Esophagus (tissue), 2 donors: ENCODE measurements around the gene DHX35. TPM values are rescaled to one million over a fixed set of nuclear protein-coding genes. Genes with fewer than 3 reads are reported as not detected.

Source experiments
- H3K27ac ChIP-seq, 2 donors: one replicate each; pipeline ENCODE4 v1.5.1; 2013; ENCODE audit warnings: low read depth in 2 of 2, mild to moderate bottlenecking in 2 of 2, inconsistent platforms in 1 of 2, low read length in 1 of 2, moderate library complexity in 1 of 2
- H3K27me3 ChIP-seq, 2 donors: one replicate each; pipeline ENCODE4 v1.6.1; 2013; ENCODE audit warnings: low read length in 2 of 2, control low read depth in 1 of 2, mild to moderate bottlenecking in 1 of 2; ENCODE audit not compliant: insufficient read depth in 2 of 2, control insufficient read depth in 1 of 2
- H3K36me3 ChIP-seq, 2 donors: one replicate each; pipeline ENCODE4 v1.6.1; 2013; ENCODE audit warnings: low read length in 1 of 2; ENCODE audit not compliant: control insufficient read depth in 2 of 2, insufficient read depth in 2 of 2
- H3K4me1 ChIP-seq, 2 donors: one replicate each; pipeline ENCODE4 v1.6.1; 2013; ENCODE audit warnings: low read length in 1 of 2; ENCODE audit not compliant: control insufficient read depth in 2 of 2, insufficient read depth in 2 of 2
- H3K4me3 ChIP-seq, 2 donors: one replicate each; pipeline ENCODE4 v1.5.1; 2013; ENCODE audit warnings: low read length in 2 of 2, mild to moderate bottlenecking in 2 of 2, low read depth in 1 of 2, moderate library complexity in 1 of 2
- H3K9me3 ChIP-seq, 2 donors: one replicate each; pipeline ENCODE4 v1.6.1; 2013; ENCODE audit warnings: mild to moderate bottlenecking in 2 of 2, low read depth in 1 of 2, low read length in 1 of 2, moderate library complexity in 1 of 2; ENCODE audit not compliant: control insufficient read depth in 2 of 2, insufficient read depth in 1 of 2
- WGBS, 2 donors: extraction: QIAGEN DNeasy Blood & Tissue Kit; methylation state at CpG; one replicate each; pipeline ENCODE4 v1.1.7; 2013; 5-methylcytosine and 5-hydroxymethylcytosine counted together
- polyA plus RNA-seq, 2 donors: library from polyadenylated mRNA; stranded (reverse); fragments of 200-250 nt; gene quantifications; one replicate each; pipeline ENCODE4 v1.2.3, GENCODE V29; 2013
- donor health status: healthy with polysubstance abuse.
- donor health status: Bipolar disorder and iron deficiency.

The DHX35 gene
- polyA plus RNA-seq, 2 donors: 6.5 to 9.6 TPM

DNA sequence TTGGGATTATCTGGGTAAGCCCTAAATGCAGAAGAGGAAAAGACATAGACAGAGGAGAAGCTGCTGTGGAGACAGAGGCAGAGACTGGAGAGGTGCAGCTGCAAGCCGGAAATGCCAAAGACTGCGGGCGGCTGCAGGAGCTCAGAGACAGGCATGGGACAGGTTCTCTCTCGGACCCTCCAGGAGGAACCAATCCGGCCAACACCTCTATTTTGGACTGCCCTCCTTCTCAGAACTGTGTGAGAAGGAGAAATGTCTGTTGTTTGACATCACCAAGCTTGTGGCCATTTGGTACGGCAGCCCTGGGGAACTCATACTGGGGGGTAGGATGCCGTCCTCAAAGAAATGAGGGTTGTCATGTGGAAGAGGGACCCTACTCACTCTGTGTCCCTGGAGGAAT is 95.0 kb downstream of the DHX35 start:
- no peaks in the 10 kb centered on the region for H3K9me3 ChIP-seq
- no peak overlapping the region for H3K27ac ChIP-seq
- WGBS, 2 donors: 66 to 71% methylated on average over 7 of the region's 7 CpGs
- H3K4me3 ChIP-seq: no peak overlapping the region
- H3K27me3 ChIP-seq: no peaks in the 10 kb centered on the region
- no peaks in the 10 kb centered on the region for H3K4me1 ChIP-seq
- no peaks in the 10 kb centered on the region for H3K36me3 ChIP-seq

DNA sequence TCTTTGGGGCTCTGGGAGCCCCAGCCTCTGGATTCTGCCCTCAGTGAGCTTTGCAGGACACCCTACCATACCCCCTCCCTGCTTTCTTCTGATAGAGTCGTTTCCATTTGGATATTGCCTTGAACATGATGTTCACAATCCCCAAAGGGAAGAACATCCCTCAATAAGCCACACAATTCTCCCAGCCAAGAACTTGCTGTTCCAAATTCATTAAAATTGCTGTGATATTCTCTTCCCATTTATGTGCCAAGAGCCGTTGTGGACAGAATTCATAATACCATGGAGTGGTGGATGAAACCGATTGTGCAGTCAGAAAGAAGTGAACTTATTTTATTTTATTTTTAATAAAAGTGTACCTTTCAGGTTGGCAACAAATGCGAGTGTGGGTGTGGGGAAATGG is 95.8 kb downstream of the DHX35 start:
- 68 to 76% methylated on average over 4 of the region's 4 CpGs for WGBS, 2 donors
- H3K36me3 ChIP-seq: no peaks in the 10 kb centered on the region
- H3K27ac ChIP-seq: no peak overlapping the region
- H3K27me3 ChIP-seq: no peaks in the 10 kb centered on the region
- H3K9me3 ChIP-seq: no peaks in the 10 kb centered on the region
- no peaks in the 10 kb centered on the region for H3K4me1 ChIP-seq
- H3K4me3 ChIP-seq: no peak overlapping the region

DNA sequence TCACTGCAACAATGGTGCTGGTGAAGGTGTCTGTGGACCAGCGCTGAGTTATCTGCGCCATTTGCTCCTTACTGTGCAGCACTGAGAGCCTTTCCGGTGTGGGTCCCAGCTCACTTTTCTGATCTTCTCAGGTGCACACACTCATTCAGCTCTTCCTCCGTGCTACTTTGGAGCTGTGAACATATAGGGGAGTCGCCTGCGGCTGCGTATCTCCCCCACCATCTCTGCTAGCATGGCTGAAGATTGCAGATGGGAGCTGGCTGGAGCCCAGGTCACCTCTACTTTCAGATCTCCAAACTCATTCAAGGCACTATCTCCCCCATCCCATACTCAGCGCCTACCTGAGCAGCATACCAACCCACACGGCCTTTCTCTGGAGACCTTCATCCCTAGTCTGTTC is 96.9 kb downstream of the DHX35 start:
- Histone ChIP-seq H3K9me3 (no peaks in the 10 kb centered on the region), H3K4me1 (no peaks in the 10 kb centered on the region), H3K27me3 (no peaks in the 10 kb centered on the region), H3K27ac (no peak overlapping the region), H3K36me3 (no peaks in the 10 kb centered on the region), H3K4me3 (no peak overlapping the region)
- 89 to 95% methylated on average over 9 of the region's 9 CpGs for WGBS, 2 donors

DNA sequence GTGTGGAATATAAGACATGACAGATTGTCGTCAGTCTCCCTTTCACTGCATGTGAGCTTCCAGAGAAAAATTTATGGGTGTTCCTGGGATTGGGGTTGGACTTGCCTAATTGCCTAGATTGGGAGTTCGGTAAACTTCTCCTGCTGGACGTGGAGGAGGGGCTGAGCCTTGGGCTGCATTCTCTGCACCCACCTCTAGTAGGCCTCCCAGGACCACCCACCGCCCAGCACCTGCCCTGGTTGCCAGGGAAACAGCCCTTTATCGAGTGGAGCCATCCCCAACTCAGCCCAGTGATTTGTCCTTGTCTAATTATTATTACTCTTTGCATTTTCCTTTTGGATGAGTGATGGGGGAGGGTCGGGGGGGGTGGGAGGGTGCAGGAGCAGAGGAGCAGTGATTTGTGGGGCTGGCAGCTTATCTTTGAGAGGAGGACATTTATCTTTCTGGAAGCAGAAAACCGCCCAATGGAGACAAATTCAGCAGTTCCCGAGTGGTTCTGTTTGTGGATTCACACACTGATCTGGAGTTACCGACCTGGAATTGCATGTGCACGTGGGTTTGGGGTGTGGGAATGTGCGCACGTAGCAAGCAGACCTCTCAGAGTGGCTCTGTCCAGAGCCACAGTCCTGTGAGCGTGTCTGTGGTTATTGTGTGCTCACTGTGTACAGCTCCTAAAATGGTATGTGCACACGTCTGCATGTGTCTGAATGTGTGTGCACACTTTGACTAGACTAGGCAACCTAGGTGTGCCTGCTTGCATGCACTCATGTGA is 104.5 kb downstream of the DHX35 start:
- H3K36me3 ChIP-seq: no peaks in the 10 kb centered on the region
- H3K4me1 ChIP-seq: no peaks in the 10 kb centered on the region
- H3K4me3 ChIP-seq: no peak overlapping the region
- H3K27me3 ChIP-seq: no peaks in the 10 kb centered on the region
- no peak overlapping the region for H3K27ac ChIP-seq
- 44 to 53% methylated on average over 14 of the region's 14 CpGs for WGBS, 2 donors
- H3K9me3 ChIP-seq: peaks cover 0 to 6% of the 10 kb centered on the region in 2 donors

DNA sequence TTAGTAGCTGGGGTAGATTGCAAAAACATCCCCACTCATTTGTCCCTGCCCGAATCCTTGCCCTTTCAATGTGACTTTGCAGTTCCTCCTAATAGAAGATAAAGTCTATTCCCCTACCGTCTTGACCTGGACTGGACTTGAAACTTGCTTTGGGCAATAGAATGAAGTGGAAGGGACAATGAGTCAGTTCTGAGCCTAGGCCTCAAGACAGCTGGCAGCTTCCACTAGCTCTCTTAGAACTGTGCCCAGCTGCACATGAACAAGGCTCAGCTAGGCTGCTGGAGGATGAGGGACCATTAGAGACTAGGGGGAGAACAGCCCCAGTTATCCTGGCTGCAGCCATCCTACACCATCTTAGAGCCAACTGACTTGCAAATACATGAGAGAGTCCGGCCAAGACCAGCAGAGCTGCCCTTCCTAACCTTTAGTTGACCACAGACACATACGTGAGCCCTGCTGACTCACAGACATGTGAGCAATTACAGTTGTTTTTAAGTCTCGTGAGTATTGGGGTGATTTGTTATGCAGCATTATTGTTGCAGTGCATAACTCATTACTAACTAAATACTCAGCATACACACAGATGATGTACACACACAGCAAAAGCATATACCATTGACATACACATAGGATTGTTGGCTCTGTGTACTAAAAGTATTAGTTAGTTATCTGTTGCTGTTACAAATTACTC is 105.5 kb downstream of the DHX35 start:
- no peaks in the 10 kb centered on the region for H3K27me3 ChIP-seq
- peaks cover 0 to 6% of the 10 kb centered on the region in 2 donors for H3K9me3 ChIP-seq
- H3K4me3 ChIP-seq: no peak overlapping the region
- no peaks in the 10 kb centered on the region for H3K4me1 ChIP-seq
- WGBS, 2 donors: 79 to 82% methylated on average over 5 of the region's 5 CpGs
- no peaks in the 10 kb centered on the region for H3K36me3 ChIP-seq
- H3K27ac ChIP-seq: no peak overlapping the region

DNA sequence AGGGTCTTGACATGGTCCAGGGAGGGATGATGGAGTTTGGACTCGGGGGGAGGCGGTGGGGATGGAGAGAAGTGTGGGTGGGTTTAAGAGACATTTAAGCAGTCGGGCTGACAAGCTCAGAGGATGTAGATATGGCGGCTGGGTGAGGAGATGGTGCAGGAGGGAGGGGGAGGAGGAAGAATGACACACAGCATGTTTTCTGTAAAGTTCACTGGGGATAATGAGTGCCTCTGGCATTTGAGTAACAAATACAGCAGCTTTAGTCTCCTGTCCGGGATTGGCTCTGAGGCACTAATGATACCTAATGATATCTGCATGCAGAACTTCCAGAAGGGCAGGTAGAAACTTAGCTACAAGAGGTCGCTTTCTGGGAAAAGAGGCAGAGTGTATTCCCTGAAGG is 107.8 kb downstream of the DHX35 start:
- no peaks in the 10 kb centered on the region for H3K27me3 ChIP-seq
- H3K27ac ChIP-seq: no peak overlapping the region
- no peaks in the 10 kb centered on the region for H3K4me1 ChIP-seq
- H3K9me3 ChIP-seq: peaks cover 0 to 6% of the 10 kb centered on the region in 2 donors
- WGBS, 2 donors: 40 to 55% methylated on average over 6 of the region's 6 CpGs
- H3K36me3 ChIP-seq: no peaks in the 10 kb centered on the region
- H3K4me3 ChIP-seq: no peak overlapping the region

DNA sequence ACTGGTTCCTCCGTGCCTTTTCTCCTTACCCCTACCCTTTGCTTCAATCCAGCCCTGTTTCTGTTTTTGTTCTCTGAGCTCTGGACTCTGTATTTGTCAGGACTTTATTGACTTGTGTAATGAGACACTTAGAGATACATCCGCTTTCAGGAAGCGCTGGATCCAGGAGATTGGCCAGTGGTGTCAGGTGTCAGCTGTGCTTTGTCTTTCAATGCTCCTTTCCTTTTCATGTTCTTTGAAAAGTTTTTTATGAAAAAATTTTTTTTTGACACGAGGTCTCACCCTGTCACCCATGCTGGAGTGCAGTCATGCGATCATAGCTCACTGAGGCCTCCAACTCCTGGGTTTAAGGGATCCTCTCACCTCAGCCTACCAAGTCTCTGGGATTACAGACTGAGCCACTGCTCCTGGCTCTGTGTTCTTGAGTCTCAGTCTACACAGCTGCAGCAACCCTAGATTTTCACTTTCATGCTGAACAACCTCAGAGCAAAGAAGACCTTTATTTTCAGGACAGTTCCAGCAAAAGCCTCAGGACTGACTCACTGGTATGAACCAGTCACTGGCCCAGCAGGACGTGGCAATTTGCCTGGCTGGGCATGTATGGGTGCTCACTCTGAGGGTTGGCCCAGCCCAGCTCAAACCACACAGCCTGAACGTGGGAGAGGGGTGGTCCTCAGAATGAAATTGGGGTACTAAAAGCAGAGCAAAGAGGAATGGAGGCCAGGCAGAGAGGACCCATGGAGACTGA is 108.5 kb downstream of the DHX35 start:
- Histone ChIP-seq H3K36me3 (no peaks in the 10 kb centered on the region), H3K4me1 (no peaks in the 10 kb centered on the region), H3K27me3 (no peaks in the 10 kb centered on the region), H3K4me3 (no peak overlapping the region), H3K27ac (no peak overlapping the region), H3K9me3 (peaks cover 0 to 6% of the 10 kb centered on the region in 2 donors)
- WGBS, 2 donors: 54 to 64% methylated on average over 7 of the region's 7 CpGs

DNA sequence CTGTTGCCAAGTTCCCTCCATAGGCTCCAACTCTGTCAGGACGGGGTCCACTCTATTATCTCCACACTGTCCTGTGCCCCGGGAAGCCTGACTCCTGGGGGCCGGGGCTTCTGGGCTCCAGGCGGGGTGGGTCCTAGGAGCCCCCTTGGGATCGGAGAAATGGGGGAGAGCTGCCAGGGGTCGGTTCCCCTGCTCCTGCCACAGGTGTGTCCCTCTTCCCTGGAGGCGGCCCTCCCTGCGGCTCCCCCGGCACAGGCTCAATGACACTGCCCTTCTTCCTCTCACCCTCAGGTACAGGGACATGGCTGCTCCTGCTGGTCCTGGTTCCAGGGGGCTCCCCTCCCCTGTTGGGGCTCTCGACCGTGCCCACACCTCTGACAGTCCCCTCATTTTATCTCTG is 110.0 kb downstream of the DHX35 start:
- WGBS, 2 donors: 85 to 89% methylated on average over 8 to 11 of the region's 11 CpGs
- no peak overlapping the region for H3K27ac ChIP-seq
- H3K27me3 ChIP-seq: no peaks in the 10 kb centered on the region
- no peaks in the 10 kb centered on the region for H3K4me1 ChIP-seq
- no peaks in the 10 kb centered on the region for H3K36me3 ChIP-seq
- H3K4me3 ChIP-seq: no peak overlapping the region
- peaks cover 0 to 4% of the 10 kb centered on the region in 2 donors for H3K9me3 ChIP-seq

DNA sequence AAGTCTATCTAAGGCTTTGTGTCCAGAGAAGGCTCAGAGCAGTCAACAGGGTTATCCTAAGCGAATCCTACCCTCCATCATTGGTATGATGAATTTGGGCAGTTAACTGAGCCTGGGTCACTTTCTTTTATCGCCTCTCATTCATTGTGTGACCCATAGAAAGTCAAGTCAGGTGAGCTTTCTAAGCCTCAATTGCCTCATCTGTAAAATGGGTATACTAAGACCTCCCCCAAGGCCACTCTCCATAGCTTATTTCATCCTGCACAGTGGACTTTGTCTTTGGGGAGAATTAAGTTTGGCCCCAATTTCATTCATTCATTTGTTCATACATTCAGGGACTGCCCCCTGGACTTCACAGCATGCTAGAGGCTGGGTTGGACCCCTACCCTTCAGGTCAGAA is 110.5 kb downstream of the DHX35 start:
- Histone ChIP-seq H3K4me1 (no peaks in the 10 kb centered on the region), H3K27ac (no peak overlapping the region), H3K9me3 (peaks cover 0 to 4% of the 10 kb centered on the region in 2 donors), H3K4me3 (no peak overlapping the region), H3K27me3 (no peaks in the 10 kb centered on the region), H3K36me3 (no peaks in the 10 kb centered on the region)
- 93 to 94% methylated on average over 2 of the region's 2 CpGs for WGBS, 2 donors
